ENCODE data around the gene CYB5A.

The CYB5A gene

DNA sequence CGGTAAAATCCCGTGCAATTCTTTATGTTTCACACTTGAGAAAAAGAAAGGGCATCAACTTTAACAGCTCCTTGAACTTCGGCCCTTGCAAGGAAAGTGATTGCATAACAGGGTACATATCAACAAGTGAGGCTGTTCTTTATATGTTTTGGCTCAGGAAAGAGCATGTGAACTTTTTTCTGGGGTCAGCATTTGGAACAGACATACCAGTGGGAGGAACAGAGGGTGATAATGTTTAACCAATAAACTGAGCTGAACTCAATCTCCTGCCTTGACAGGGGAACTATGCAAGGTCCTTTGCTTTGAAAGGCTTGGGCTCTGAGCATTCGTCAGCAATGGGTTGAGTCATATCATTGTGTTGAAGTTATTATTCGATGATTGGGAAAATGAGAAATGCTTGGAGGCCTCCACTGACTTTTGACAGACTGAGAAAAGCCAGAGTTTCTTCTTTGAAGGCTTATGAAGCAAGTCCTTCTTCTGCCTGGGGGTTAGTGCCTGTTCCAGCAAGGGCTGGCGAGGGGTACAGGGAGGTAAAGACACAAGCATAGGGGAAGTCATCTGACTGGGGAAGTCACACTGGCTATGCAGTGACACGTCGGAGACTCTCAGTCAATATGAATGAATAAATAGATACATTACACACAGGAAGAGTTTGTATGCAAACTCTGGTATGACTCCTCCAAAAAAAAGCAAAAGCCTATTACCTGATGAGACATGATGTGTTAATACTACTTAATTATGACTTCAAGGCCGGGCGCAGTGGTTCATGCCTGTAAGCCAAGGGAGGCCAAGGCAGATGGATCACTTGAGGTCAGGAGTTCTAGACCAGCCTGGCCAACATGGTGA lies 57.2 kb downstream of the CYB5A start:
- Histone ChIP-seq H3K4me3 (no peak overlapping the region), H3K27ac (peak overlapping the region; percentile 60 to 64)
- DNase-seq (ENCODE audit: low spot score) = no peak
- TF ChIP-seq, protein P1, sequence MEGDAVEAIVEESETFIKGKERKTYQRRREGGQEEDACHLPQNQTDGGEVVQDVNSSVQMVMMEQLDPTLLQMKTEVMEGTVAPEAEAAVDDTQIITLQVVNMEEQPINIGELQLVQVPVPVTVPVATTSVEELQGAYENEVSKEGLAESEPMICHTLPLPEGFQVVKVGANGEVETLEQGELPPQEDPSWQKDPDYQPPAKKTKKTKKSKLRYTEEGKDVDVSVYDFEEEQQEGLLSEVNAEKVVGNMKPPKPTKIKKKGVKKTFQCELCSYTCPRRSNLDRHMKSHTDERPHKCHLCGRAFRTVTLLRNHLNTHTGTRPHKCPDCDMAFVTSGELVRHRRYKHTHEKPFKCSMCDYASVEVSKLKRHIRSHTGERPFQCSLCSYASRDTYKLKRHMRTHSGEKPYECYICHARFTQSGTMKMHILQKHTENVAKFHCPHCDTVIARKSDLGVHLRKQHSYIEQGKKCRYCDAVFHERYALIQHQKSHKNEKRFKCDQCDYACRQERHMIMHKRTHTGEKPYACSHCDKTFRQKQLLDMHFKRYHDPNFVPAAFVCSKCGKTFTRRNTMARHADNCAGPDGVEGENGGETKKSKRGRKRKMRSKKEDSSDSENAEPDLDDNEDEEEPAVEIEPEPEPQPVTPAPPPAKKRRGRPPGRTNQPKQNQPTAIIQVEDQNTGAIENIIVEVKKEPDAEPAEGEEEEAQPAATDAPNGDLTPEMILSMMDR (IDR thresholded peaks at IDR 0.05) = no peak

- Histone ChIP-seq H3K4me3 (no peak overlapping the region), H3K27ac (peak overlapping the region in 1 of 2 donors; percentile 41)
- TF ChIP-seq, protein P1 (IDR thresholded peaks at IDR 0.05) = no peak
- no peak for DNase-seq (ENCODE audit: low spot score)
These were observed 57.8 kb downstream of the CYB5A start for GRCh38 chr18:74233933-74234325.

GRCh38 chr18:74230922-74231714 lies 60.6 kb downstream of the CYB5A start:
- no peak overlapping the region for H3K27ac ChIP-seq
- DNase-seq (ENCODE audit: low spot score) = no peak
- TF ChIP-seq, protein P1 (IDR thresholded peaks at IDR 0.05) = no peak
- no peak overlapping the region for H3K4me3 ChIP-seq

- no peak for DNase-seq (ENCODE audit: low spot score)
- TF ChIP-seq, protein P1 (IDR thresholded peaks at IDR 0.05) = no peak
- no peak overlapping the region for H3K27ac ChIP-seq
These were observed 61.9 kb downstream of the CYB5A start for GRCh38 chr18:74229891-74230290.

DNA sequence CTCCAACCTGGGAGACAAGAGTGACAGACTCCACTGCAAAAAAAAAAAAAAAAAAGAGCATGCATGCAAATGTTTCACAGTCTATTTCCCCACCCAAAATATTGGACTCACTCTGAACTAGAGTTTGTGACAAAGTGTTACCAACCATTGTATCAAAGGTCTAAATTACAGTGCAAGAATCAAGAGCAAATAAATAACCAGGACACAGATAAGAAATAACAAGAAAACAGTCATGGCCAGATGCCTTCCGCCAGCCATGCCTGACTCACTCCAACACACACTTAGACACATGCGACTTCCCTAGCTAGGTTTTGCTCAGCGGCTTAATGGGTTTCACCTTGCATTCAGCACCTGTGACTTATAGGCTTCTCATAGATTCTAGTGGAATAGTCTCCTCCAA lies 62.8 kb downstream of the CYB5A start:
- TF ChIP-seq, protein P1 (IDR thresholded peaks at IDR 0.05) = no peak
- DNase-seq (ENCODE audit: low spot score) = no peak
- H3K27ac ChIP-seq = no peak overlapping the region
- no peak overlapping the region for H3K4me3 ChIP-seq

More at GRCh38 chr18:74229891-74230290, 61.9 kb downstream of the CYB5A start:
- no peak overlapping the region for H3K4me3 ChIP-seq

DNA sequence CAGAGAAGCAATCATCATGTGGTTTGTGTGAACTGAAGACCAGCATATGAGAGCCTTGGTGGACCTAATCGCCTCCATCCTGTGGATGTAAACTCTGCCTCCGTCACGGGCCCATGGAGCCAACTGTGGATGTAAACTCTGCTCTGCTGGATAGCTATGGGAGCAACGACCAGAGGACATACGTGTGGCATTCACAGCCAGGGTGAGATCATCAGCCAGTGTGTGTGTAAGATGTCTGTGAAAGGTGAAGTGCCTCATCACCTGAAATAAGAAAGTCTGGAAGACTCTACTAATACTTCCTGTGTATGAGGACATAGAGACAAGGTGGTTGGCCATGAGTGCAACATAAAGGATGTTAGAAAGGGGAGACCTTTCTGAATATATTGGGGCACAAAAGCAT lies 63.5 kb downstream of the CYB5A start:
- TF ChIP-seq, protein P1 (IDR thresholded peaks at IDR 0.05) = no peak
- no peak overlapping the region for H3K4me3 ChIP-seq
- no peak for DNase-seq (ENCODE audit: low spot score)
- no peak overlapping the region for H3K27ac ChIP-seq

All from coronary artery (tissue), 2 donors.